Sigmoid colon (tissue), 7 donors: Measurements from ENCODE around the gene GRB2. TPM values are rescaled to one million over a fixed set of nuclear protein-coding genes. Genes with fewer than 3 reads are reported as not detected.
"Not testable (repeated sequence)": the region's sequence is repeated elsewhere in the genome, so short reads cannot be mapped to it uniquely, and the experiment has no call there.

Experiments used
- DNase-seq: peaks from one replicate; pipeline ENCODE4 v3.0.0-alpha.2; 2019
- H3K27ac ChIP-seq, 4 donors: fragments of 200-600 bp; sonication (generic); one replicate each; pipeline ENCODE4 v1.5.1; 2016 to 2019; ENCODE audit warnings: mild to moderate bottlenecking in 1 of 4
- H3K27me3 ChIP-seq, 3 donors: fragments of 200-600 bp; sonication (generic); one replicate each; pipeline ENCODE4 v1.5.1; 2019; ENCODE audit warnings: mild to moderate bottlenecking in 1 of 3
- H3K36me3 ChIP-seq, 4 donors: fragments of 200-600 bp; sonication (generic); one replicate each; pipeline ENCODE4 v1.5.1; 2016 to 2019
- H3K4me1 ChIP-seq, 4 donors: fragments of 200-600 bp; sonication (generic); one replicate each; pipeline ENCODE4 v1.5.1; 2017 to 2019
- H3K4me3 ChIP-seq, 4 donors: fragments of 200-600 bp; sonication (generic); one replicate each; pipeline ENCODE4 v1.5.1; 2017 to 2019; ENCODE audit warnings: mild to moderate bottlenecking in 2 of 4, moderate library complexity in 1 of 4
- H3K9me3 ChIP-seq, 4 donors: fragments of 200-600 bp in 3 of 4; sonication (generic) in 3 of 4; one replicate each; pipeline versions ENCODE4 v1.5.1 to v1.6.1; 2013 to 2019
- CTCF ChIP-seq, 4 experiments: fragments of 450-650 bp in 3 of 4; fragments of 200-600 bp in 1 of 4; IDR thresholded peaks; one replicate each; pipeline ENCODE4 v1.5.1; 2016 to 2019; ENCODE audit warnings: antibody characterized with exemption in 4 of 4, mild to moderate bottlenecking in 3 of 4, moderate library complexity in 2 of 4
- EP300 ChIP-seq, 4 donors: sonication (generic); formaldehyde crosslinking; IDR thresholded peaks; one replicate each; pipeline ENCODE4 v1.6.1; 2017; ENCODE audit warnings: antibody characterized with exemption in 4 of 4
- POLR2A ChIP-seq, 2 donors: fragments of 450-650 bp; IDR thresholded peaks; one replicate each; pipeline ENCODE4 v1.6.1; 2016; ENCODE audit warnings: antibody characterized with exemption in 2 of 2, mild to moderate bottlenecking in 2 of 2, moderate library complexity in 2 of 2
- POLR2AphosphoS5 ChIP-seq, 4 donors: sonication (generic); formaldehyde crosslinking; IDR thresholded peaks; one replicate each; pipeline ENCODE4 v1.6.1; 2017; ENCODE audit warnings: antibody characterized with exemption in 4 of 4
- WGBS, 2 donors: extraction: QIAGEN DNeasy Blood & Tissue Kit; methylation state at CpG; one replicate each; pipeline ENCODE4 v1.1.7; 2013; 5-methylcytosine and 5-hydroxymethylcytosine counted together
- intact Hi-C: fragments of 100-400 bp; cut with DNase I; formaldehyde crosslinking; loops from one replicate; pipeline ENCODE4 v1.15.1; 2023
- polyA plus RNA-seq, 3 donors: library from polyadenylated mRNA; stranded (reverse); fragments of 200-250 nt; gene quantifications; one replicate each; pipeline ENCODE4 v1.2.3, GENCODE V29; 2013
- total RNA-seq, 4 donors: library from RNA; depleted of rRNA; stranded (reverse); fragments of >200 nt; gene quantifications; one replicate each; pipeline ENCODE4 v1.1.0, GENCODE V29; 2016
- donor health status: healthy with polysubstance abuse.
- donor health status: Bipolar disorder and iron deficiency.
- donor health status: healthy.

GRB2 gene
- total and polyA plus RNA-seq, 7 donors = 56.5 to 103 (median 81.3) TPM

GRCh38 chr17:75447951-75448856 is 42.7 kb upstream of the GRB2 start:
- Histone ChIP-seq H3K36me3 (no peaks in the 10 kb centered on the region), H3K4me3 (no peak overlapping the region), H3K4me1 (peaks cover 0 to 17% (median 15%) of the 10 kb centered on the region in 4 donors), H3K9me3 (no peaks in the 10 kb centered on the region), H3K27ac (no peak overlapping the region), H3K27me3 (no peaks in the 10 kb centered on the region)
- TF ChIP-seq CTCF (IDR thresholded peaks at IDR 0.05) (no peak), POLR2A (IDR thresholded peaks at IDR 0.05) (no peak), EP300 (IDR thresholded peaks at IDR 0.05) (no peak), POLR2AphosphoS5 (IDR thresholded peaks at IDR 0.05) (no peak)
- DNase-seq = no peak
- 84 to 86% methylated on average over 17 of the region's 17 CpGs for WGBS, 2 donors
- intact Hi-C loops = no loop called here

DNA sequence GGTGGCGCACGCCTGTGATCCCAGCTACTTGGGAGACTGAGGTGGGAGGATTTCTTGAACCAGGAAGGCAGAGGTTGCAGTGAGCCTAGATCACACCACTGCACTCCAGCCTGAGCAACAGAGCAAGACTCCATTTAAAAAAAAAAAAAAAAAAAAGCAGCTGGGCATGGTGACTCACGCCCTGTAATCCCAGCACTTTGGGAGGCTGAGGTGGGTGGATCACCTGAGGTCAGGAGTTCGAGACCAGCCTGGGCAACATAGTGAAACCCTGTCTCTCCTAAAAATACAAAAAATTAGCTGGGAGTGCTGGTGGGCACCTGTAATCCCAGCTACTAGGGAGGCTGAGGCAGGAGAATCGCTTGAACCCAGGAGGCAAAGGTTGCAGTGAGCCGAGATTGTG is 40.4 kb upstream of the GRB2 start:
- intact Hi-C loops, H3K9me3 ChIP-seq, DNase-seq, H3K27me3 ChIP-seq, H3K27ac ChIP-seq, H3K36me3 ChIP-seq, H3K4me3 ChIP-seq: not testable (repeated sequence)
- 88 to 91% methylated on average over 6 of the region's 6 CpGs for WGBS, 2 donors
- peaks cover 0 to 17% (median 15%) of the 10 kb centered on the region in 4 donors for H3K4me1 ChIP-seq

DNA sequence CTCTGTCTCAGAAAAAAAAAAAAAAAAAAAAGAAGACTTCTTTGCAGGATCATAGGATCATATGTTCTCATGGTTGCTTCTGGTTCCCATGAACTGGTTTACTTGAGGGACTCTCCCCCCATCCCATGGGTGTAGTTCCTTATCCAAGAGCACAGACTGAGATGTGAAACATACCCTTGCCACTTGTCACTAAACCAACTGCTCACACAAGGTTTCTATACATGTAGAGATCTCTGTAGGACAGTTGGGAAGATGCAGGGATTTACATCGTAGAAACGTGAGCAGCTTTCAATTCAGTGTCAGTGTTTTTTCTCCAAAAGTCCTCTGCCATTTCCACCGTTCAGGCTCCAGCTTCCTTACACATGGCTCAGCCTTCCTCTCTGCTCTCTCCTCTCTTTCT is 39.8 kb upstream of the GRB2 start:
- TF ChIP-seq CTCF (IDR thresholded peaks at IDR 0.05) (no peak), EP300 (IDR thresholded peaks at IDR 0.05) (no peak), POLR2A (IDR thresholded peaks at IDR 0.05) (no peak), POLR2AphosphoS5 (IDR thresholded peaks at IDR 0.05) (no peak)
- Histone ChIP-seq H3K27me3 (no peaks in the 10 kb centered on the region), H3K4me3 (no peak overlapping the region), H3K27ac (peak overlapping the region; percentile 80 to 91 (median 87)), H3K36me3 (no peaks in the 10 kb centered on the region), H3K9me3 (no peaks in the 10 kb centered on the region), H3K4me1 (peaks cover 0 to 17% (median 15%) of the 10 kb centered on the region in 4 donors)
- 87 to 91% methylated on average over 3 of the region's 3 CpGs for WGBS, 2 donors
- intact Hi-C loops = no loop called here
- no peak for DNase-seq

DNA sequence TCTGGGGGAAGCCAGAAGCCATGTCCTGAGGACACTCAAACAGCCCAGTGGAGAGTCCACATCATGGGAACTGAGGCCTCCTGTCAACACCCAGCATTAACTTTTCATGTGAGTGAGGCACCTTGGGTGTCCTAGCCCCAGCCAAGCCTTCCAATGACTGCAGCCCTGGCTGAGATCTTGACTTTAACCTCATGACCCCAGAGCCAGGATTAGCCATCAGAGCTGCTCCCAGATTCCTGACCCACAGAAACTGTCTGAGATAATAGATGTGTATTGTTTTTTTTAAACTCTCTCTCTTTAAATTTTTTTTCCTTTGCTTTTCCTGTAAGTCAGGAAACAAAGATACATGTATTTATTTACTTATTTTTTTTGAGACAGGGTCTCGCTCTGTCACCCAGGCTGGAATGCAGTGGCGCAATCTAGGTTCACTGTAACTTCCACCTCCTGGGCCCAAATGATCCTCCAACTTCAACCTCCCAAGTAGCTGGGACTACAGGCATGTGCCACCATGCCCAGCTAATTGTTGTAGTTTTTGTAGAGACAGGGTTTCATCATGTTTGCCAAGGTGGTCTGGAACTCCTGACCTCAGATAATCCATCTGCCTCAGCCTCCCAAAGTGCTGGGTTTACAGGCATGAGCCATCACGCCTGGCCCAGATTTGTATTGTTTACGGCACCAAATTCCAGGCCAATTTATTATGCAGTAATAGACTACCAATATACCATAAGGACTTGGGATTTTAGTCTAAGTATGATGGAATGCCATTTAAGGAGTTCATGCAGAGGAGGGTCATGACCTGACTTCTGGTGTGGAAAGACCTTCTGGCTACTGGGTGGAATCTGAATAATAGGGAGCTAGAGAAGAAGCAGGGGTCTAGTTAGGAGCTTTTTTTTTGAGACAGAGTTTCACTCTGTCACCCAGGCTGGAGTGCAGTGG is 37.0 kb upstream of the GRB2 start:
- intact Hi-C loops = loop anchor here (5.0 kb wide), 1 partner anchor 75 kb away; the partner anchor contains the start of genes CASKIN2 and TSEN54
- H3K27me3 ChIP-seq = no peaks in the 10 kb centered on the region
- H3K4me1 ChIP-seq = peaks cover 0 to 17% (median 15%) of the 10 kb centered on the region in 4 donors
- no peaks in the 10 kb centered on the region for H3K9me3 ChIP-seq
- no peak for DNase-seq
- TF ChIP-seq POLR2A (IDR thresholded peaks at IDR 0.05) = no peak
- TF ChIP-seq POLR2AphosphoS5 (IDR thresholded peaks at IDR 0.05) = no peak
- TF ChIP-seq CTCF (IDR thresholded peaks at IDR 0.05) = no peak
- TF ChIP-seq EP300 (IDR thresholded peaks at IDR 0.05) = no peak
- H3K4me3 ChIP-seq = no peak overlapping the region
- 70 to 80% methylated on average over 4 of the region's 4 CpGs for WGBS, 2 donors
- peak overlapping the region; percentile 8 to 87 (median 84) for H3K27ac ChIP-seq
- no peaks in the 10 kb centered on the region for H3K36me3 ChIP-seq
